HCT116 (cell line): Measurements from ENCODE around the gene CXCR1. TPM values are rescaled to one million over a fixed set of nuclear protein-coding genes. Genes with fewer than 3 reads are reported as not detected.

Experiments
- ATAC-seq: fragments of 200-7000 bp; cut with Tn5 transposase; 2 replicates; pipeline ENCODE4 v1.9.1; 2020; ENCODE audit warnings: mild to moderate bottlenecking, moderate library complexity
- BruUV-seq: library from RNA; stranded (reverse); fragments of 400-500 nt; replicated peaks from 2 replicates; lab custom pipeline; 2021; lab: Mats Ljungman, UMichigan
- CTCF ChIA-PET: fragments of 300-600 bp; sonication (Branson Sonifier 250); formaldehyde crosslinking; loops from one replicate; lab custom pipeline; 2021; ENCODE audit warnings: antibody characterized with exemption; lab: Charles Lee
- POLR2A ChIA-PET: fragments of 300-600, 350-600 bp; sonication (Branson Sonifier 250); formaldehyde crosslinking; loops from one replicate; lab custom pipeline; 2021; ENCODE audit warnings: antibody characterized with exemption; lab: Charles Lee
- RAD21 ChIA-PET, 2 experiments: fragments of 300-600 bp; sonication (Branson Sonifier 250); formaldehyde crosslinking; loops; one replicate each; lab custom pipeline; 2023; ENCODE audit warnings: low total read pairs in 2 of 2; ENCODE audit not compliant: uncharacterized antibody in 2 of 2, unreplicated experiment in 2 of 2, low non-redundant PET in 1 of 2; lab: Charles Lee
- DNase-seq: peaks from one replicate; pipeline ENCODE4 v3.0.0-alpha.2; 2010; ENCODE audit warnings: low read depth, low spot score
- H2AFZ ChIP-seq: fragments of 200-600 bp; shearing (Covaris generic), sonication (generic); 2 replicates; pipeline ENCODE4 v1.6.1; 2017; ENCODE audit warnings: low read depth, mixed run types, mixed read lengths, antibody characterized with exemption, low read length; ENCODE audit not compliant: poor library complexity, severe bottlenecking
- H3K27ac ChIP-seq: 2 replicates; pipeline ENCODE4 v1.5.1; 2012; ENCODE audit warnings: low read depth, low read length
- H3K27me3 ChIP-seq: fragments of 200-600 bp; sonication (generic); 2 replicates; pipeline ENCODE4 v1.6.1; 2016; ENCODE audit warnings: mixed run types, low read length, mixed read lengths; ENCODE audit not compliant: insufficient read depth
- H3K36me3 ChIP-seq, 2 experiments: fragments of 200-500 bp in 1 of 2; fragments of 200-600 bp in 1 of 2; sonication (Bioruptor generic) in 1 of 2; sonication (generic) in 1 of 2; 2 replicates each; pipeline versions ENCODE4 v1.5.1 to v1.6.1; 2014 to 2016; ENCODE audit warnings: low read length in 2 of 2, inconsistent platforms in 1 of 2, mixed read lengths in 1 of 2, mixed run types in 1 of 2; ENCODE audit not compliant: insufficient read depth in 2 of 2, control insufficient read depth in 1 of 2
- H3K4me1 ChIP-seq, 2 experiments: fragments of 200-600 bp in 1 of 2; sonication (generic) in 1 of 2; 2 replicates each; pipeline versions ENCODE4 v1.5.1 to v1.6.1; 2012 to 2017; ENCODE audit warnings: low read length in 2 of 2, inconsistent platforms in 1 of 2, mild to moderate bottlenecking in 1 of 2, mixed read lengths in 1 of 2, mixed run types in 1 of 2, moderate library complexity in 1 of 2; ENCODE audit not compliant: insufficient read depth in 2 of 2, control insufficient read depth in 1 of 2
- H3K4me2 ChIP-seq: fragments of 200-600 bp; sonication (generic); 2 replicates; pipeline ENCODE4 v1.6.1; 2017; ENCODE audit warnings: mixed run types, low read length, mixed read lengths
- H3K4me3 ChIP-seq, 2 experiments: fragments of 200-600 bp in 1 of 2; sonication (generic) in 1 of 2; replicated peaks in 1 of 2; 2 replicates each; pipeline ENCODE4 v1.5.1; 2011 to 2016; ENCODE audit warnings: low read length in 2 of 2, control low read depth in 1 of 2, low read depth in 1 of 2, mild to moderate bottlenecking in 1 of 2, mixed read lengths in 1 of 2, mixed run types in 1 of 2
- H3K79me2 ChIP-seq: fragments of 200-600 bp; sonication (generic); 2 replicates; pipeline ENCODE4 v1.6.1; 2017; ENCODE audit warnings: mild to moderate bottlenecking, mixed run types, low read length, moderate library complexity, mixed read lengths; ENCODE audit not compliant: insufficient read depth
- H3K9ac ChIP-seq: fragments of 200-600 bp; sonication (generic); 2 replicates; pipeline ENCODE4 v1.6.1; 2016; ENCODE audit warnings: low read length, mixed read lengths
- H3K9me2 ChIP-seq: fragments of 200-600 bp; sonication (generic), shearing (Covaris generic); 2 replicates; pipeline ENCODE4 v1.6.1; 2017; ENCODE audit warnings: mixed run types, mild to moderate bottlenecking, moderate library complexity; ENCODE audit not compliant: insufficient read depth
- H3K9me3 ChIP-seq, 2 experiments: fragments of 200-500 bp in 1 of 2; fragments of 200-600 bp in 1 of 2; sonication (Bioruptor generic) in 1 of 2; sonication (generic) in 1 of 2; 2 replicates each; pipeline ENCODE4 v1.6.1; 2014 to 2017; ENCODE audit warnings: low read length in 2 of 2, mixed read lengths in 2 of 2, inconsistent platforms in 1 of 2, low read depth in 1 of 2, mild to moderate bottlenecking in 1 of 2, mixed run types in 1 of 2, moderate library complexity in 1 of 2; ENCODE audit not compliant: control insufficient read depth in 1 of 2, insufficient read depth in 1 of 2
- H4K20me1 ChIP-seq: fragments of 200-600 bp; sonication (generic), shearing (Covaris generic); 2 replicates; pipeline ENCODE4 v1.6.1; 2017; ENCODE audit warnings: mixed run types, mild to moderate bottlenecking, moderate library complexity; ENCODE audit not compliant: insufficient read depth
- ATF3 ChIP-seq: IDR thresholded peaks from 2 replicates; pipeline ENCODE4 v1.6.1; 2012
- CEBPB ChIP-seq: IDR thresholded peaks from 2 replicates; pipeline ENCODE4 v1.6.1; 2012; ENCODE audit warnings: low read depth
- ELF1 ChIP-seq: IDR thresholded peaks from 2 replicates; pipeline ENCODE4 v1.6.1; 2012; ENCODE audit warnings: low read depth, borderline replicate concordance
- EZH2 ChIP-seq: fragments of 200-600 bp; sonication (generic); IDR thresholded peaks from 2 replicates; pipeline ENCODE4 v1.6.1; 2017; ENCODE audit warnings: antibody characterized with exemption, mixed run types
- FOSL1 ChIP-seq: IDR thresholded peaks from 2 replicates; pipeline ENCODE4 v1.6.1; 2012; ENCODE audit warnings: low read depth
- POLR2AphosphoS5 ChIP-seq: IDR thresholded peaks from 2 replicates; pipeline ENCODE4 v1.6.1; 2011; ENCODE audit warnings: mild to moderate bottlenecking, low read depth, low read length, moderate library complexity
- RAD21 ChIP-seq: IDR thresholded peaks from 2 replicates; pipeline ENCODE4 v1.6.1; 2012; ENCODE audit warnings: low read depth, mild to moderate bottlenecking
- SP1 ChIP-seq: IDR thresholded peaks from 2 replicates; pipeline ENCODE4 v1.6.1; 2012; ENCODE audit warnings: low read depth
- SRF ChIP-seq: IDR thresholded peaks from 2 replicates; pipeline ENCODE4 v1.6.1; 2012; ENCODE audit warnings: low read depth
- TCF7L2 ChIP-seq: IDR thresholded peaks from 2 replicates; pipeline ENCODE4 v1.7.0; 2011; ENCODE audit warnings: borderline replicate concordance, inconsistent platforms; ENCODE audit not compliant: insufficient read depth, insufficient read length; ENCODE audit errors: extremely low read depth
- YY1 ChIP-seq: IDR thresholded peaks from 2 replicates; pipeline ENCODE4 v1.6.1; 2011; ENCODE audit warnings: low read length, low read depth, moderate library complexity, mild to moderate bottlenecking; ENCODE audit not compliant: insufficient replicate concordance; ENCODE audit errors: extremely low read depth
- ZNF274 ChIP-seq: fragments of 200-500 bp; sonication (Bioruptor generic); IDR thresholded peaks from 2 replicates; pipeline ENCODE4 v1.6.1; 2014; ENCODE audit warnings: mild to moderate bottlenecking, low read depth, low read length, inconsistent platforms
- intact Hi-C: fragments of 100-400 bp; cut with micrococcal nuclease; formaldehyde crosslinking; loops from 2 replicates; pipeline ENCODE4 v1.10.0; 2022
- total RNA-seq: library from RNA; stranded (reverse); gene quantifications from one replicate; pipeline ENCODE4 v1.2.1, GENCODE V29; 2021; ENCODE audit not compliant: unreplicated experiment
- TF ChIP-seq, protein P1 (sequence below), 3 experiments: fragments of 200-600 bp in 1 of 3; sonication (generic) in 1 of 3; IDR thresholded peaks in 2 of 3; conservative IDR thresholded peaks in 1 of 3; 2 replicates each; pipeline ENCODE4 v1.5.1; 2012 to 2017; ENCODE audit warnings: low read depth in 2 of 3, low read length in 2 of 3, antibody characterized with exemption in 1 of 3, borderline replicate concordance in 1 of 3, control low read depth in 1 of 3, mild to moderate bottlenecking in 1 of 3, mixed read lengths in 1 of 3, mixed run types in 1 of 3, moderate library complexity in 1 of 3; ENCODE audit not compliant: insufficient read depth in 1 of 3
- TF ChIP-seq, protein P2 (sequence below): IDR thresholded peaks from 2 replicates; pipeline ENCODE4 v1.6.1; 2012

The CXCR1 gene
- total RNA-seq, 1 experiment from 2014 or later: not detected

DNA sequence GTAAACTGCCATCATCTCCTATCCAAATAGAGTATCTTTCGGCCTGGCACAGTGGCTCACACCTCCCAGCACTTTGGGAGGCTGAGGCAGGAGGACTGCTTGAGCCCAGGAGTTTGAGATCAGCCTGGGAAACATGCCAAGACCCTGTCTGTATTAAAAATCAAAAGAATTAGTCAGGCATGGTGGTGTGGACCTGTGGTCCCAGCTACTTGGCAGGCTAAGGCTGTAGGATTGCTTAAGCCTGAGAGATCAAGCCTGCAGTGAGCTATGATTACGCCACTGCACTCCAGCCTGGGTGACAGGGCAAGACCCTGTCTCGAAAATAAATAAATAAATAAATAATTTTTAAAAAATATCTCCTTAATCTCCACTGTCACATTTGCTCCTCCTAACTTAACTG is 35.5 kb upstream of the CXCR1 start:
- Histone ChIP-seq H3K4me3 (no peak overlapping the region), H3K79me2 (no peaks in the 10 kb centered on the region), H3K4me2 (no peak overlapping the region), H3K9me2 (no peaks in the 10 kb centered on the region), H3K4me1 (no peaks in the 10 kb centered on the region), H3K9ac (no peak overlapping the region), H3K27me3 (no peaks in the 10 kb centered on the region), H3K27ac (no peak overlapping the region)
- CTCF ChIA-PET: no interaction called here
- RAD21 ChIA-PET: no interaction called here
- DNase-seq (no peak), ATAC-seq (no peak)
- no TSS peak for BruUV-seq
- POLR2A ChIA-PET: interaction anchor here (1.6 kb wide), 1 partner anchor 14 kb away, joined by 5 read pairs; no protein-coding TSS in a partner anchor
- TF ChIP-seq FOSL1 (no peak), ZNF274 (no peak), EZH2 (no peak), CEBPB (no peak), RAD21 (no peak), SRF (no peak)
- TF ChIP-seq, protein P1, sequence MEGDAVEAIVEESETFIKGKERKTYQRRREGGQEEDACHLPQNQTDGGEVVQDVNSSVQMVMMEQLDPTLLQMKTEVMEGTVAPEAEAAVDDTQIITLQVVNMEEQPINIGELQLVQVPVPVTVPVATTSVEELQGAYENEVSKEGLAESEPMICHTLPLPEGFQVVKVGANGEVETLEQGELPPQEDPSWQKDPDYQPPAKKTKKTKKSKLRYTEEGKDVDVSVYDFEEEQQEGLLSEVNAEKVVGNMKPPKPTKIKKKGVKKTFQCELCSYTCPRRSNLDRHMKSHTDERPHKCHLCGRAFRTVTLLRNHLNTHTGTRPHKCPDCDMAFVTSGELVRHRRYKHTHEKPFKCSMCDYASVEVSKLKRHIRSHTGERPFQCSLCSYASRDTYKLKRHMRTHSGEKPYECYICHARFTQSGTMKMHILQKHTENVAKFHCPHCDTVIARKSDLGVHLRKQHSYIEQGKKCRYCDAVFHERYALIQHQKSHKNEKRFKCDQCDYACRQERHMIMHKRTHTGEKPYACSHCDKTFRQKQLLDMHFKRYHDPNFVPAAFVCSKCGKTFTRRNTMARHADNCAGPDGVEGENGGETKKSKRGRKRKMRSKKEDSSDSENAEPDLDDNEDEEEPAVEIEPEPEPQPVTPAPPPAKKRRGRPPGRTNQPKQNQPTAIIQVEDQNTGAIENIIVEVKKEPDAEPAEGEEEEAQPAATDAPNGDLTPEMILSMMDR (IDR thresholded peaks at IDR 0.05 in 2 of 3, conservative IDR thresholded peaks at IDR 0.05 in 1 of 3; ENCODE audit: borderline replicate concordance in 1 of 3, insufficient read depth in 1 of 3, low read depth in 2 of 3, low read length in 2 of 3): no peak
- TF ChIP-seq, protein P2, sequence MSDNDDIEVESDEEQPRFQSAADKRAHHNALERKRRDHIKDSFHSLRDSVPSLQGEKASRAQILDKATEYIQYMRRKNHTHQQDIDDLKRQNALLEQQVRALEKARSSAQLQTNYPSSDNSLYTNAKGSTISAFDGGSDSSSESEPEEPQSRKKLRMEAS: no peak
- TF ChIP-seq, all 23 proteins: peak for 0
- no peak overlapping the region for H2AFZ ChIP-seq
- H3K36me3 ChIP-seq: no peaks in the 10 kb centered on the region
- H4K20me1 ChIP-seq: no peaks in the 10 kb centered on the region
- intact Hi-C loops: no loop called here
- H3K9me3 ChIP-seq: no peaks in the 10 kb centered on the region

- no peak for ATAC-seq
- H3K9me2 ChIP-seq: no peaks in the 10 kb centered on the region; the same call in 1 of the 2 replicates
- BruUV-seq: no TSS peak
- H3K36me3 ChIP-seq: no peaks in the 10 kb centered on the region
- POLR2A ChIA-PET: no interaction called here
- no peak overlapping the region for H3K4me3 ChIP-seq
- CTCF ChIA-PET: no interaction called here
- TF ChIP-seq YY1: no peak
- no peak for TF ChIP-seq ATF3
- no peak for TF ChIP-seq CEBPB
- TF ChIP-seq SP1: no peak
- no peak for TF ChIP-seq ELF1
- no peak for TF ChIP-seq TCF7L2
- TF ChIP-seq, protein P1 (IDR thresholded peaks at IDR 0.05 in 2 of 3, conservative IDR thresholded peaks at IDR 0.05 in 1 of 3; ENCODE audit: borderline replicate concordance in 1 of 3, insufficient read depth in 1 of 3, low read depth in 2 of 3, low read length in 2 of 3): no peak
- no peak for TF ChIP-seq POLR2AphosphoS5
- no peak overlapping the region for H2AFZ ChIP-seq
- H3K79me2 ChIP-seq: no peaks in the 10 kb centered on the region
- no peak overlapping the region for H3K4me2 ChIP-seq
- H4K20me1 ChIP-seq: no peaks in the 10 kb centered on the region
- H3K9me3 ChIP-seq: no peaks in the 10 kb centered on the region
- RAD21 ChIA-PET: no interaction called here
- DNase-seq: no peak
- intact Hi-C loops: no loop called here
- H3K4me1 ChIP-seq: peaks cover 0 to 4% of the 10 kb centered on the region in 2 experiments; a peak in 1 of 4 replicates
- no peak overlapping the region for H3K9ac ChIP-seq
- H3K27ac ChIP-seq: no peak overlapping the region
- no peaks in the 10 kb centered on the region for H3K27me3 ChIP-seq
Observed at GRCh38 chr2:218196974-218197373, 30.2 kb upstream of the CXCR1 start.
